CD4-positive, alpha-beta T cell treated with Interleukin-6 at 100 ng/mL for 8 hours (primary cell): ENCODE data around the gene GLIS1.

Source experiments
- DNase-seq: peaks from one replicate; pipeline ENCODE4 v3.0.0-alpha.2; 2020; ENCODE audit warnings: mixed read lengths, low spot score

Gene GLIS1

GRCh38 chr1:53693773-53694717 lies 44.9 kb downstream of the GLIS1 start:
- no peak for DNase-seq

- DNase-seq = no peak
Observed at GRCh38 chr1:53693339-53693738, 45.6 kb downstream of the GLIS1 start.

GRCh38 chr1:53691326-53691725 lies 47.6 kb downstream of the GLIS1 start:
- no peak for DNase-seq

GRCh38 chr1:53690411-53690810 lies 48.6 kb downstream of the GLIS1 start:
- no peak for DNase-seq

GRCh38 chr1:53689736-53690326 lies 49.1 kb downstream of the GLIS1 start:
- DNase-seq = no peak

- DNase-seq = no peak
Observed at GRCh38 chr1:53689223-53689622, 49.7 kb downstream of the GLIS1 start.

GRCh38 chr1:53688381-53689102 lies 50.4 kb downstream of the GLIS1 start:
- no peak for DNase-seq

GRCh38 chr1:53687901-53688300 lies 51.1 kb downstream of the GLIS1 start:
- DNase-seq = no peak

GRCh38 chr1:53687426-53687825 lies 51.5 kb downstream of the GLIS1 start:
- no peak for DNase-seq

GRCh38 chr1:53686965-53687267 lies 52.0 kb downstream of the GLIS1 start:
- DNase-seq = no peak

- DNase-seq = no peak
Observed at GRCh38 chr1:53686091-53686964, 52.6 kb downstream of the GLIS1 start.

GRCh38 chr1:53685272-53686051 lies 53.5 kb downstream of the GLIS1 start:
- no peak for DNase-seq

GRCh38 chr1:53684741-53685140 lies 54.2 kb downstream of the GLIS1 start:
- DNase-seq = no peak

GRCh38 chr1:53683986-53684740 lies 54.8 kb downstream of the GLIS1 start:
- no peak for DNase-seq

- no peak for DNase-seq
Observed at GRCh38 chr1:53682881-53683280, 56.1 kb downstream of the GLIS1 start.

- peak; percentile 6 for DNase-seq
Observed at GRCh38 chr1:53681977-53682685, 56.8 kb downstream of the GLIS1 start.

GRCh38 chr1:53681351-53681976 lies 57.5 kb downstream of the GLIS1 start:
- DNase-seq = no peak

- DNase-seq = no peak
Observed at GRCh38 chr1:53680868-53681267, 58.1 kb downstream of the GLIS1 start.
